HG03060 (cell line): Measurements from ENCODE around the gene NOX1.
A peak's percentile ranks its signal among the peaks of the same experiment; 100 is the strongest.

ENCODE experiments used
- ATAC-seq: cut with Tn5 transposase; IDR thresholded peaks from one replicate; pipeline ENCODE4 v1.9.1; 2021; ENCODE audit warnings: low read depth, moderate number of reproducible peaks; ENCODE audit not compliant: unreplicated experiment

The NOX1 gene

GRCh38 chrX:100874325-100874724, at the start of gene NOX1:
NOX1 (minus strand) TSS chrX:100874359; CDS start chrX:100874139, 220 bp downstream.
- no peak for ATAC-seq

GRCh38 chrX:100915562-100915961, 41.4 kb upstream of the NOX1 start:
- ATAC-seq: no peak

GRCh38 chrX:100913111-100913510, 39.0 kb upstream of the NOX1 start:
- no peak for ATAC-seq

GRCh38 chrX:100911731-100912130, 37.6 kb upstream of the NOX1 start:
- no peak for ATAC-seq

GRCh38 chrX:100905620-100906019, 31.5 kb upstream of the NOX1 start:
- ATAC-seq: no peak

GRCh38 chrX:100904433-100904832, 30.3 kb upstream of the NOX1 start:
- no peak for ATAC-seq

GRCh38 chrX:100895365-100896075, 21.4 kb upstream of the NOX1 start:
- ATAC-seq: no peak

- ATAC-seq: no peak
These were observed 9.5 kb upstream of the NOX1 start for GRCh38 chrX:100883654-100884053.

GRCh38 chrX:100880368-100880767, 6.2 kb upstream of the NOX1 start:
- no peak for ATAC-seq

- ATAC-seq: no peak
These were observed 2.3 kb downstream of the NOX1 start for GRCh38 chrX:100871594-100872560.

GRCh38 chrX:100870527-100870926, 3.6 kb downstream of the NOX1 start:
- ATAC-seq: no peak

- ATAC-seq: no peak
These were observed 5.9 kb downstream of the NOX1 start for GRCh38 chrX:100868273-100868672.

GRCh38 chrX:100864657-100865391, 9.3 kb downstream of the NOX1 start:
- ATAC-seq: no peak

GRCh38 chrX:100863326-100863864, 10.8 kb downstream of the NOX1 start:
- no peak for ATAC-seq

- no peak for ATAC-seq
These were observed 21.3 kb downstream of the NOX1 start for GRCh38 chrX:100852810-100853209.

- no peak for ATAC-seq
These were observed 23.8 kb downstream of the NOX1 start for GRCh38 chrX:100850317-100850716.

- no peak for ATAC-seq
These were observed 42.8 kb downstream of the NOX1 start for GRCh38 chrX:100831219-100831946.

GRCh38 chrX:100830547-100830946, 43.6 kb downstream of the NOX1 start:
- no peak for ATAC-seq

- no peak for ATAC-seq
These were observed 44.0 kb downstream of the NOX1 start for GRCh38 chrX:100830143-100830542.

- ATAC-seq: peak; percentile 74
These were observed 44.4 kb downstream of the NOX1 start for GRCh38 chrX:100829730-100830129.
